Mononuclear cell (primary cell): ENCODE measurements around the gene PXMP4. TPM values are rescaled to one million over a fixed set of nuclear protein-coding genes. Genes with fewer than 3 reads are reported as not detected.

Source experiments
- H3K27me3 ChIP-seq: 2 replicates; pipeline ENCODE4 v1.6.0; 2011; ENCODE audit warnings: low read length, control low read depth; ENCODE audit not compliant: insufficient read depth
- H3K4me1 ChIP-seq: 2 replicates; pipeline ENCODE4 v1.5.1; 2011; ENCODE audit warnings: mild to moderate bottlenecking, low read length, control low read depth; ENCODE audit not compliant: insufficient read depth
- H3K4me3 ChIP-seq: 2 replicates; pipeline ENCODE4 v1.5.1; 2011; ENCODE audit warnings: mild to moderate bottlenecking, low read length, moderate library complexity
- H3K9me3 ChIP-seq: 2 replicates; pipeline ENCODE4 v1.5.1; 2011; ENCODE audit warnings: low read depth, mild to moderate bottlenecking, control low read depth, low read length
- total RNA-seq: library from RNA; depleted of rRNA; stranded (reverse); fragments of >200 nt; gene quantifications from one replicate; pipeline ENCODE4 v1.2.3, GENCODE V29; 2012

PXMP4 gene
- total RNA-seq, 1 donor = 2.4 TPM

GRCh38 chr20:33744181-33744580 lies 24.1 kb upstream of the PXMP4 start:
- H3K4me1 ChIP-seq = no peaks in the 10 kb centered on the region
- no peak overlapping the region for H3K4me3 ChIP-seq
- H3K9me3 ChIP-seq = no peaks in the 10 kb centered on the region
- H3K27me3 ChIP-seq = no peaks in the 10 kb centered on the region

GRCh38 chr20:33740189-33740588 lies 20.1 kb upstream of the PXMP4 start:
- no peaks in the 10 kb centered on the region for H3K4me1 ChIP-seq
- H3K9me3 ChIP-seq = no peaks in the 10 kb centered on the region
- H3K27me3 ChIP-seq = no peaks in the 10 kb centered on the region
- no peak overlapping the region for H3K4me3 ChIP-seq

GRCh38 chr20:33739493-33739892 lies 19.4 kb upstream of the PXMP4 start:
- Histone ChIP-seq H3K4me1 (peaks cover 6% of the 10 kb centered on the region), H3K4me3 (no peak overlapping the region), H3K27me3 (no peaks in the 10 kb centered on the region), H3K9me3 (no peaks in the 10 kb centered on the region)

GRCh38 chr20:33736962-33737361 lies 16.9 kb upstream of the PXMP4 start:
- Histone ChIP-seq H3K4me1 (peaks cover 28% of the 10 kb centered on the region), H3K27me3 (no peaks in the 10 kb centered on the region), H3K4me3 (no peak overlapping the region), H3K9me3 (no peaks in the 10 kb centered on the region)

- Histone ChIP-seq H3K9me3 (no peaks in the 10 kb centered on the region), H3K27me3 (no peaks in the 10 kb centered on the region), H3K4me1 (peaks cover 36% of the 10 kb centered on the region), H3K4me3 (no peak overlapping the region)
Measured at GRCh38 chr20:33733654-33734576, 13.8 kb upstream of the PXMP4 start.

- Histone ChIP-seq H3K4me3 (peak overlapping the region; percentile 63), H3K4me1 (peaks cover 36% of the 10 kb centered on the region), H3K27me3 (no peaks in the 10 kb centered on the region), H3K9me3 (no peaks in the 10 kb centered on the region)
Measured at GRCh38 chr20:33732166-33732970, 12.3 kb upstream of the PXMP4 start.

GRCh38 chr20:33731693-33732165 lies 11.6 kb upstream of the PXMP4 start, which contains the start of gene ZNF341:
TSS of gene ZNF341 (plus strand) at chr20:33731996. CDS start at chr20:33732022, 26 bp downstream.
- Histone ChIP-seq H3K4me3 (peak within 1 kb of the TSS; percentile 63), H3K4me1 (peaks cover 36% of the 10 kb centered on the region), H3K27me3 (no peaks in the 10 kb centered on the region), H3K9me3 (no peaks in the 10 kb centered on the region)

GRCh38 chr20:33730946-33731692 lies 11.0 kb upstream of the PXMP4 start:
- Histone ChIP-seq H3K9me3 (no peaks in the 10 kb centered on the region), H3K4me3 (peak overlapping the region; percentile 50), H3K4me1 (peaks cover 36% of the 10 kb centered on the region)

GRCh38 chr20:33729101-33729500 lies 9.0 kb upstream of the PXMP4 start:
- no peaks in the 10 kb centered on the region for H3K9me3 ChIP-seq
- peaks cover 33% of the 10 kb centered on the region for H3K4me1 ChIP-seq
- no peaks in the 10 kb centered on the region for H3K27me3 ChIP-seq
- no peak overlapping the region for H3K4me3 ChIP-seq

More at GRCh38 chr20:33730946-33731692, 11.0 kb upstream of the PXMP4 start:
- no peaks in the 10 kb centered on the region for H3K27me3 ChIP-seq

GRCh38 chr20:33728463-33728862 lies 8.4 kb upstream of the PXMP4 start:
- Histone ChIP-seq H3K9me3 (no peaks in the 10 kb centered on the region), H3K27me3 (no peaks in the 10 kb centered on the region), H3K4me1 (peaks cover 28% of the 10 kb centered on the region)

GRCh38 chr20:33727806-33728205 lies 7.7 kb upstream of the PXMP4 start:
- H3K27me3 ChIP-seq = no peaks in the 10 kb centered on the region
- peaks cover 21% of the 10 kb centered on the region for H3K4me1 ChIP-seq
- H3K4me3 ChIP-seq = no peak overlapping the region
- no peaks in the 10 kb centered on the region for H3K9me3 ChIP-seq

More at GRCh38 chr20:33728463-33728862, 8.4 kb upstream of the PXMP4 start:
- H3K4me3 ChIP-seq = no peak overlapping the region

GRCh38 chr20:33727115-33727479 lies 7.0 kb upstream of the PXMP4 start:
- Histone ChIP-seq H3K4me3 (no peak overlapping the region), H3K27me3 (no peaks in the 10 kb centered on the region), H3K4me1 (peaks cover 16% of the 10 kb centered on the region), H3K9me3 (no peaks in the 10 kb centered on the region)

GRCh38 chr20:33725607-33726264 lies 5.6 kb upstream of the PXMP4 start:
- Histone ChIP-seq H3K4me1 (peaks cover 10% of the 10 kb centered on the region), H3K9me3 (no peaks in the 10 kb centered on the region), H3K27me3 (no peaks in the 10 kb centered on the region), H3K4me3 (no peak overlapping the region)

- Histone ChIP-seq H3K9me3 (no peaks in the 10 kb centered on the region), H3K4me3 (no peak overlapping the region), H3K27me3 (no peaks in the 10 kb centered on the region), H3K4me1 (peaks cover 17% of the 10 kb centered on the region)
Measured at GRCh38 chr20:33724439-33725094, 4.5 kb upstream of the PXMP4 start.
